A673 (cell line): ENCODE measurements around the gene SERPINB7.

ENCODE experiments used
- CTCF ChIP-seq: fragments of 300-800, 200-600 bp; sonication (generic); conservative IDR thresholded peaks from 2 replicates; pipeline ENCODE4 v1.5.1; 2017; ENCODE audit warnings: low read depth, mild to moderate bottlenecking, antibody characterized with exemption, low read length, moderate library complexity, mixed read lengths
- EZH2 ChIP-seq: fragments of 200-600 bp; sonication (generic); IDR thresholded peaks from 2 replicates; pipeline ENCODE4 v1.6.1; 2017; ENCODE audit warnings: borderline replicate concordance, low read depth, mild to moderate bottlenecking, mixed read lengths, antibody characterized with exemption, low read length; ENCODE audit not compliant: poor library complexity, severe bottlenecking

DNA sequence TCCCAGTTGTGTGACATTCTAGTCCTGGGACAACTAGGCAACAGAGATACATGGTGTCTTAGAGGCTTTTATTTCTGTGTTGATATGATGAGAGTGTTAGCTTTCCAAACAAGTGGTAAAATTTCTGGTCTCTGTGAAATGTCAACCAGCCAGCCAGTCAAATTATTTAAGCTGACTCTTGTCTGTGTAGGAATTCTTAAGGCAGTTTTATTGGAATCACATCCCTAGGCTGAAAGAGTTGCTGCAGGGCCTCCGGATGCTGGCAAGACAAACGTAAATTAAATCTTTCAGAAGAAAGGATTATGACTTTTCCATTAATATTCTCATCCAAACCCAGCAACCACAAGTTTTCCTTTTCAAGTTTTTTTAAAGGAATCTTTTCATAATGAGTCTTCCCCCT lies 44.6 kb downstream of the SERPINB7 start:
- TF ChIP-seq CTCF (no peak), EZH2 (no peak)
